Uterus (tissue), 4 donors: ENCODE results near the gene LYZL2. TPM values are rescaled to one million over a fixed set of nuclear protein-coding genes. Genes with fewer than 3 reads are reported as not detected.
A peak's percentile ranks its signal among the peaks of the same experiment; 100 is the strongest.
"Not testable (repeated sequence)": the region's sequence is repeated elsewhere in the genome, so short reads cannot be mapped to it uniquely, and the experiment has no call there.

Experiments used
- DNase-seq, 2 donors: peaks; one replicate each; pipeline ENCODE4 v3.0.0-alpha.2; 2019 to 2020
- H3K27ac ChIP-seq, 2 donors: fragments of 200-600 bp; sonication (generic); 1 replicate in 1 of 2; 2 replicates in 1 of 2; pipeline ENCODE4 v1.5.1; 2016 to 2018
- H3K27me3 ChIP-seq, 2 donors: fragments of 200-600 bp; sonication (generic); one replicate each; pipeline ENCODE4 v1.5.1; 2018 to 2019; ENCODE audit warnings: control low read depth in 1 of 2
- H3K36me3 ChIP-seq, 2 donors: fragments of 200-600 bp; sonication (generic); one replicate each; pipeline ENCODE4 v1.5.1; 2019; ENCODE audit warnings: control low read depth in 1 of 2
- H3K4me1 ChIP-seq, 2 donors: fragments of 200-600 bp; sonication (generic); one replicate each; pipeline ENCODE4 v1.5.1; 2018 to 2019; ENCODE audit warnings: control low read depth in 1 of 2
- H3K4me3 ChIP-seq, 2 donors: fragments of 200-600 bp; sonication (generic); 1 replicate in 1 of 2; 2 replicates in 1 of 2; pipeline ENCODE4 v1.5.1; 2018 to 2019; ENCODE audit warnings: mild to moderate bottlenecking in 1 of 2
- H3K9me3 ChIP-seq, 2 donors: fragments of 200-600 bp; sonication (generic); one replicate each; pipeline ENCODE4 v1.5.1; 2019; ENCODE audit warnings: control low read depth in 1 of 2
- CTCF ChIP-seq, 4 experiments: fragments of 200-600 bp in 2 of 4; fragments of 450-650 bp in 2 of 4; sonication (generic) in 2 of 4; IDR thresholded peaks; one replicate each; pipeline ENCODE4 v1.5.1; 2016 to 2019; ENCODE audit warnings: antibody characterized with exemption in 4 of 4, mild to moderate bottlenecking in 2 of 4, moderate library complexity in 1 of 4
- POLR2A ChIP-seq, 2 donors: fragments of 450-650 bp; IDR thresholded peaks; one replicate each; pipeline ENCODE4 v1.6.1; 2016; ENCODE audit warnings: antibody characterized with exemption in 2 of 2, mild to moderate bottlenecking in 1 of 2, moderate library complexity in 1 of 2
- intact Hi-C: fragments of 100-400 bp; cut with DNase I; formaldehyde crosslinking; loops from one replicate; pipeline ENCODE4 v1.15.1; 2023; ENCODE audit warnings: low total_unique reads
- total RNA-seq, 4 donors: library from RNA; depleted of rRNA in 3 of 4; stranded (reverse); fragments of >200 nt in 3 of 4; gene quantifications; one replicate each; pipeline versions ENCODE4 v1.1.0 to v1.2.4, GENCODE V29; 2014 to 2023
- donor health status: DM: yes; HTN: yes; CAD: no.

Gene LYZL2
- not detected for total RNA-seq

- intact Hi-C loops = no loop called here
- no peaks in the 10 kb centered on the region for H3K4me1 ChIP-seq
- no peak within 1 kb of the TSS for H3K27ac ChIP-seq
- no peak for DNase-seq
- H3K4me3 ChIP-seq = no peak within 1 kb of the TSS
- no peak for TF ChIP-seq CTCF (IDR thresholded peaks at IDR 0.05)
- no peak for TF ChIP-seq POLR2A (IDR thresholded peaks at IDR 0.05)
- H3K9me3 ChIP-seq = no peaks in the 10 kb centered on the region
- no peaks in the 10 kb centered on the region for H3K36me3 ChIP-seq
- H3K27me3 ChIP-seq = no peaks in the 10 kb centered on the region
Measured at GRCh38 chr10:30629653-30630052, at the start of gene LYZL2. LYZL2 (minus strand) TSS chr10:30629753; CDS start chr10:30626915, 2,838 bp downstream.

DNA sequence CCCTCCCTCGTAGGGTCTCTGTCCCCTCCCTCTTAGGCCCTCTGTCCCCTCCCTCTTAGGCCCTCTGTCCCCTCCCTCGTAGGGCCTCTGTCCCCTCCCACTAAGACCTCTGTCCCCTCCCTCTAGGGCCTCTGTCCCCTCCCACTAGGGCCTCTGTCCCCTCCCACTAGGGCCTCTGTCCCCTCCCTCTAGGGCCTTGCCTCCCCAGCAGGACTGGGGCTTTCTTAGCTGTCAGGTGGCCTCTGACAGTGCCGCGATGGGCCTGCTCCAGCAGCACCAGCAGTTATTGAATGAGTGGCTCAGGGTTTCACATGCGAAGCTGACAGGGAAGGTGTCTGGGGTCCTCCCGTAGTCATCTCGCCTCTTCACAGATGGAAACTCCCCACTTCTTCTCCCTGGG lies 48.1 kb upstream of the LYZL2 start:
- H3K9me3 ChIP-seq, intact Hi-C loops, H3K36me3 ChIP-seq, H3K27me3 ChIP-seq, H3K4me1 ChIP-seq, H3K27ac ChIP-seq, H3K4me3 ChIP-seq, DNase-seq: not testable (repeated sequence)

DNA sequence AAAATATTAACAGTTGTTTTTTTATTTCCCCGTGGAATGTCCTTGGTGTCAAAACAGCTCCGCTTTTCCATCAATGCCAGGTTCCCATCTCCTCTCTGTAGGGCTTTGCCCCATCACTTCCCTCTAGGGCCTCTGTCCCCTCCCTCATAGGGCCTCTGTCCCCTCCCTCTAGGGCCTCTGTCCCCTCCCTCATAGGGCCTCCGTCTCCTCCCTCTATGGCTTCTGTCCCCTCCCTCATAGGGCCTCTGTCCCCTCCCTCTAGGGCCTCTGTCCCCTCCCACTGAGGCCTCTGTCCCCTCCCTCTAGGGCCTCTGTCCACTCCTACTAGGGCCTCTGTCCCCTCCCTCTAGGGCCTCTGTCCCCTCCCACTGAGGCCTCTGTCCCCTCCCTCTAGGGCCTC lies 47.6 kb upstream of the LYZL2 start:
- H3K9me3 ChIP-seq, intact Hi-C loops, H3K36me3 ChIP-seq, H3K4me1 ChIP-seq, H3K27me3 ChIP-seq, H3K27ac ChIP-seq, H3K4me3 ChIP-seq, DNase-seq: not testable (repeated sequence)

- no peaks in the 10 kb centered on the region for H3K27me3 ChIP-seq
- H3K9me3 ChIP-seq = no peaks in the 10 kb centered on the region
- no peak overlapping the region for H3K4me3 ChIP-seq
- H3K36me3 ChIP-seq = no peaks in the 10 kb centered on the region
- intact Hi-C loops = no loop called here
- H3K4me1 ChIP-seq = no peaks in the 10 kb centered on the region
- no peak for DNase-seq
- H3K27ac ChIP-seq = no peak overlapping the region
- TF ChIP-seq CTCF (IDR thresholded peaks at IDR 0.05) (no peak), POLR2A (IDR thresholded peaks at IDR 0.05) (no peak)
Measured at GRCh38 chr10:30675791-30676718, 46.5 kb upstream of the LYZL2 start.

GRCh38 chr10:30674796-30675195 lies 45.2 kb upstream of the LYZL2 start:
- intact Hi-C loops = no loop called here
- Histone ChIP-seq H3K9me3 (no peaks in the 10 kb centered on the region), H3K27me3 (no peaks in the 10 kb centered on the region), H3K4me3 (no peak overlapping the region), H3K36me3 (no peaks in the 10 kb centered on the region), H3K27ac (peak overlapping the region; percentile 33 to 37), H3K4me1 (no peaks in the 10 kb centered on the region)
- TF ChIP-seq CTCF (IDR thresholded peaks at IDR 0.05) = no peak
- TF ChIP-seq POLR2A (IDR thresholded peaks at IDR 0.05) = no peak
- DNase-seq = no peak

- H3K4me1 ChIP-seq = not testable (repeated sequence)
Measured at GRCh38 chr10:30673262-30673661, 43.7 kb upstream of the LYZL2 start.

GRCh38 chr10:30672338-30672737 lies 42.8 kb upstream of the LYZL2 start:
- H3K36me3 ChIP-seq, H3K9me3 ChIP-seq, H3K27me3 ChIP-seq, intact Hi-C loops, H3K4me1 ChIP-seq, DNase-seq, H3K27ac ChIP-seq, H3K4me3 ChIP-seq: not testable (repeated sequence)

More at GRCh38 chr10:30673262-30673661, 43.7 kb upstream of the LYZL2 start:
- H3K4me3 ChIP-seq, H3K9me3 ChIP-seq, H3K27me3 ChIP-seq, DNase-seq, H3K27ac ChIP-seq, H3K36me3 ChIP-seq, intact Hi-C loops: not testable (repeated sequence)
